MM.1S (cell line): Measurements from ENCODE around the gene LANCL1.

ENCODE experiments used
- DNase-seq: peaks from one replicate; pipeline ENCODE4 v3.0.0-alpha.2; 2015
- H2AFZ ChIP-seq: fragments of 300-600 bp; sonication (generic); 2 replicates; pipeline ENCODE4 v1.6.0; 2016; ENCODE audit warnings: antibody characterized with exemption, low read length
- H3F3A ChIP-seq: fragments of 300-600 bp; sonication (generic); 2 replicates; pipeline ENCODE4 v1.6.1; 2016; ENCODE audit warnings: mild to moderate bottlenecking, antibody characterized with exemption, low read length, moderate library complexity, mixed read lengths; ENCODE audit not compliant: insufficient read depth
- H3K27ac ChIP-seq: fragments of 300-600 bp; sonication (generic); 2 replicates; pipeline ENCODE4 v1.5.1; 2016; ENCODE audit warnings: mild to moderate bottlenecking, low read length
- H3K27me3 ChIP-seq: fragments of 300-600 bp; sonication (generic); replicated peaks from 2 replicates; pipeline ENCODE4 v1.6.0; 2016; ENCODE audit warnings: low read length; ENCODE audit not compliant: insufficient read depth
- H3K36me3 ChIP-seq: fragments of 300-600 bp; sonication (generic); replicated peaks from 2 replicates; pipeline ENCODE4 v1.6.1; 2016; ENCODE audit warnings: mild to moderate bottlenecking, low read length, mixed read lengths; ENCODE audit not compliant: insufficient read depth
- H3K4me1 ChIP-seq: fragments of 300-600 bp; sonication (generic); 2 replicates; pipeline ENCODE4 v1.6.1; 2016; ENCODE audit warnings: low read length, mixed read lengths
- H3K4me2 ChIP-seq: fragments of 300-600 bp; sonication (generic); 2 replicates; pipeline ENCODE4 v1.6.0; 2016; ENCODE audit warnings: low read depth, low read length
- H3K4me3 ChIP-seq: fragments of 300-600 bp; sonication (generic); 2 replicates; pipeline ENCODE4 v1.5.1; 2016; ENCODE audit warnings: low read length, mixed read lengths
- H3K79me2 ChIP-seq: fragments of 300-600 bp; sonication (generic); 2 replicates; pipeline ENCODE4 v1.6.1; 2016; ENCODE audit warnings: mixed run types, low read length, mixed read lengths
- H3K9ac ChIP-seq: fragments of 300-600 bp; sonication (generic); 2 replicates; pipeline ENCODE4 v1.6.1; 2016; ENCODE audit warnings: low read length, mixed read lengths
- H3K9me2 ChIP-seq: fragments of 300-600 bp; sonication (generic); replicated peaks from 2 replicates; pipeline ENCODE4 v1.6.1; 2016; ENCODE audit warnings: mild to moderate bottlenecking, low read length, mixed read lengths; ENCODE audit not compliant: insufficient read depth
- H3K9me3 ChIP-seq: fragments of 300-600 bp; sonication (generic); replicated peaks from 2 replicates; pipeline ENCODE4 v1.6.1; 2016; ENCODE audit warnings: mild to moderate bottlenecking, low read length, mixed read lengths; ENCODE audit not compliant: insufficient read depth
- H4K20me1 ChIP-seq: fragments of 300-600 bp; sonication (generic); 2 replicates; pipeline ENCODE4 v1.6.1; 2016; ENCODE audit warnings: mild to moderate bottlenecking, low read length, moderate library complexity, mixed read lengths; ENCODE audit not compliant: insufficient read depth
- CTCF ChIP-seq: fragments of 300-600 bp; sonication (generic); IDR thresholded peaks from 2 replicates; pipeline ENCODE4 v1.5.1; 2016; ENCODE audit warnings: antibody characterized with exemption, low read length, mixed read lengths
- EZH2 ChIP-seq: fragments of 300-600 bp; sonication (generic); optimal IDR thresholded peaks from 2 replicates; pipeline ENCODE3; 2017; ENCODE audit warnings: low read depth, mild to moderate bottlenecking, antibody characterized with exemption, low read length, mixed read lengths
- EZH2phosphoT487 ChIP-seq: fragments of 300-600 bp; sonication (generic); IDR thresholded peaks from 2 replicates; pipeline ENCODE4 v1.6.1; 2018; ENCODE audit warnings: antibody characterized with exemption, low read length

LANCL1 gene

GRCh38 chr2:210496512-210496911 is 20.0 kb upstream of the LANCL1 start:
- no peak overlapping the region for H3K4me2 ChIP-seq

GRCh38 chr2:210493528-210493927 is 17.0 kb upstream of the LANCL1 start:
- TF ChIP-seq EZH2 (no peak), CTCF (no peak), EZH2phosphoT487 (no peak)
- H3K4me2 ChIP-seq = no peak overlapping the region
- H3K36me3 ChIP-seq = no peaks in the 10 kb centered on the region

More at GRCh38 chr2:210496512-210496911, 20.0 kb upstream of the LANCL1 start:
- Histone ChIP-seq H3K27ac (no peak overlapping the region), H4K20me1 (no peaks in the 10 kb centered on the region), H2AFZ (no peak overlapping the region), H3K27me3 (no peaks in the 10 kb centered on the region), H3K9me2 (no peaks in the 10 kb centered on the region), H3K9me3 (no peaks in the 10 kb centered on the region), H3K4me3 (no peak overlapping the region), H3K36me3 (no peaks in the 10 kb centered on the region), H3K9ac (no peak overlapping the region), H3F3A (no peaks in the 10 kb centered on the region), H3K79me2 (no peaks in the 10 kb centered on the region), H3K4me1 (peaks cover 6% of the 10 kb centered on the region)
- no peak for DNase-seq
- TF ChIP-seq CTCF (no peak), EZH2 (no peak), EZH2phosphoT487 (no peak)

GRCh38 chr2:210481601-210482175 is 5.1 kb upstream of the LANCL1 start:
- no peaks in the 10 kb centered on the region for H3K4me1 ChIP-seq
- H3K79me2 ChIP-seq = no peaks in the 10 kb centered on the region
- H3K9me2 ChIP-seq = no peaks in the 10 kb centered on the region
- no peak for DNase-seq
- no peak overlapping the region for H3K9ac ChIP-seq
- H3F3A ChIP-seq = no peaks in the 10 kb centered on the region
- TF ChIP-seq EZH2phosphoT487 (no peak), EZH2 (no peak), CTCF (no peak)
- no peaks in the 10 kb centered on the region for H3K27me3 ChIP-seq
- H3K9me3 ChIP-seq = no peaks in the 10 kb centered on the region
- no peak overlapping the region for H2AFZ ChIP-seq
- H3K4me3 ChIP-seq = no peak overlapping the region
- H3K36me3 ChIP-seq = no peaks in the 10 kb centered on the region
- no peak overlapping the region for H3K27ac ChIP-seq
- H3K4me2 ChIP-seq = no peak overlapping the region
- no peaks in the 10 kb centered on the region for H4K20me1 ChIP-seq

More at GRCh38 chr2:210493528-210493927, 17.0 kb upstream of the LANCL1 start:
- DNase-seq = no peak
- no peak overlapping the region; the same call in 1 of the 2 replicates for H2AFZ ChIP-seq
- no peaks in the 10 kb centered on the region for H3K9me3 ChIP-seq
- H3K9me2 ChIP-seq = no peaks in the 10 kb centered on the region
- no peak overlapping the region for H3K9ac ChIP-seq
- H3F3A ChIP-seq = no peaks in the 10 kb centered on the region
- H3K27ac ChIP-seq = no peak overlapping the region
- H3K79me2 ChIP-seq = no peaks in the 10 kb centered on the region
- no peak overlapping the region for H3K4me3 ChIP-seq
- no peaks in the 10 kb centered on the region for H4K20me1 ChIP-seq
- H3K4me1 ChIP-seq = peaks cover 6% of the 10 kb centered on the region
- no peaks in the 10 kb centered on the region for H3K27me3 ChIP-seq
